A549 (cell line): ENCODE results near the gene NUDT16L1. TPM values are rescaled to one million over a fixed set of nuclear protein-coding genes. Genes with fewer than 3 reads are reported as not detected.

ENCODE experiments used
- ATAC-seq, 2 experiments: fragments of 200-7000 bp in 1 of 2; fragments of >200 bp in 1 of 2; cut with Nextera tagmentation in 1 of 2; cut with Tn5 transposase in 1 of 2; 3 replicates each; pipeline versions ENCODE4 v1.8.0 to v1.9.1; 2018 to 2020; ENCODE audit warnings: mild to moderate bottlenecking in 1 of 2, moderate library complexity in 1 of 2
- CTCF ChIA-PET: fragments of 300-600 bp; sonication (Branson Sonifier 250); formaldehyde crosslinking; extraction: SDS; loops from one replicate; lab custom pipeline; 2021; ENCODE audit warnings: antibody characterized with exemption, inconsistent platforms; lab: Yijun Ruan, JAX
- POLR2A ChIA-PET: fragments of 350-600 bp; formaldehyde crosslinking; extraction: SDS; loops from one replicate; lab custom pipeline; 2021; ENCODE audit warnings: antibody characterized with exemption, inconsistent platforms; lab: Yijun Ruan, JAX
- DNase-seq, 2 experiments: peaks; one replicate each; pipeline versions ENCODE4 v3.0.0 to v3.0.0-alpha.2; 2011 to 2016; ENCODE audit warnings: low read depth in 1 of 2, low spot score in 1 of 2
- FAIRE-seq: peaks from 2 replicates; lab custom pipeline; 2011; peaks lifted over from hg19 to GRCh38; lab: Jason Lieb, UNC
- H3K27ac ChIP-seq, 2 experiments: fragments of >200 bp; sonication (Bioruptor Twin); formaldehyde crosslinking; 3 replicates each; pipeline ENCODE4 v1.5.1; 2016 to 2017
- H3K4me1 ChIP-seq: fragments of >200 bp; sonication (Bioruptor Twin); formaldehyde crosslinking; 3 replicates; pipeline ENCODE4 v1.6.1; 2016
- H3K4me2 ChIP-seq: fragments of >200 bp; sonication (Bioruptor Twin); formaldehyde crosslinking; 3 replicates; pipeline ENCODE4 v1.6.1; 2016
- H3K4me3 ChIP-seq: fragments of >200 bp; sonication (Bioruptor Twin); formaldehyde crosslinking; 3 replicates; pipeline ENCODE4 v1.5.1; 2016
- H3K9me3 ChIP-seq: fragments of >200 bp; sonication (Bioruptor Twin); formaldehyde crosslinking; 3 replicates; pipeline ENCODE4 v1.6.1; 2016
- CBX8 ChIP-seq: fragments of 200-600 bp; sonication (generic); IDR thresholded peaks from 2 replicates; pipeline ENCODE4 v1.6.1; 2016
- CEBPB ChIP-seq, 2 experiments: fragments of >200 bp in 1 of 2; sonication (Bioruptor Twin) in 1 of 2; formaldehyde crosslinking in 1 of 2; IDR thresholded peaks; 2 replicates each; pipeline ENCODE4 v1.6.1; 2012 to 2016
- CHD4 ChIP-seq: fragments of 200-600 bp; sonication (generic); IDR thresholded peaks from 2 replicates; pipeline ENCODE4 v1.6.1; 2016; ENCODE audit warnings: antibody characterized with exemption, mild to moderate bottlenecking, borderline replicate concordance
- E2F6 ChIP-seq: IDR thresholded peaks from 2 replicates; pipeline ENCODE4 v1.6.1; 2012; ENCODE audit warnings: low read depth, borderline replicate concordance
- EHMT2 ChIP-seq: fragments of 200-600 bp; sonication (generic); IDR thresholded peaks from 2 replicates; pipeline ENCODE4 v1.6.1; 2016; ENCODE audit warnings: antibody characterized with exemption, low read depth, mild to moderate bottlenecking, moderate library complexity
- EP300 ChIP-seq, 2 experiments: fragments of >200 bp; sonication (Bioruptor Twin); formaldehyde crosslinking; IDR thresholded peaks; 2 replicates in 1 of 2; 3 replicates in 1 of 2; pipeline ENCODE4 v1.6.1; 2016 to 2017
- FOSL2 ChIP-seq, 2 experiments: fragments of 450-650 bp in 1 of 2; fragments of >200 bp in 1 of 2; sonication (Bioruptor Twin) in 1 of 2; formaldehyde crosslinking; IDR thresholded peaks; 2 replicates each; pipeline versions ENCODE4 v1.5.0 to v1.6.1; 2016 to 2020; ENCODE audit warnings: mild to moderate bottlenecking in 1 of 2, moderate library complexity in 1 of 2
- HDAC2 ChIP-seq: fragments of 200-600 bp; sonication (generic); IDR thresholded peaks from 2 replicates; pipeline ENCODE4 v1.6.1; 2016
- HES2 ChIP-seq: fragments of >200 bp; sonication (Bioruptor Twin); formaldehyde crosslinking; IDR thresholded peaks from 2 replicates; pipeline ENCODE4 v1.6.1; 2016
- HOXB13 ChIP-seq: fragments of 250-450 bp; sonication (Bioruptor Pico); IDR thresholded peaks from 2 replicates; pipeline ENCODE4 v1.5.0; 2020; ENCODE audit warnings: low read depth, mild to moderate bottlenecking, moderate library complexity
- JUN ChIP-seq, 2 experiments: fragments of >200 bp; sonication (Bioruptor Twin); formaldehyde crosslinking; IDR thresholded peaks; 2 replicates in 1 of 2; 3 replicates in 1 of 2; pipeline ENCODE4 v1.6.1; 2016 to 2017
- JUNB ChIP-seq: fragments of >200 bp; sonication (Bioruptor Twin); formaldehyde crosslinking; IDR thresholded peaks from 2 replicates; pipeline ENCODE4 v1.6.1; 2016
- KDM5A ChIP-seq: fragments of 200-600 bp; sonication (generic); IDR thresholded peaks from 2 replicates; pipeline ENCODE4 v1.6.1; 2016; ENCODE audit warnings: antibody characterized with exemption, mild to moderate bottlenecking
- NR3C1 ChIP-seq: fragments of >200 bp; sonication (Bioruptor Twin); formaldehyde crosslinking; IDR thresholded peaks from 3 replicates; pipeline ENCODE4 v1.6.1; 2017
- PBX3 ChIP-seq: IDR thresholded peaks from 2 replicates; pipeline ENCODE4 v1.6.1; 2012
- PHF8 ChIP-seq: fragments of 200-600 bp; sonication (generic); IDR thresholded peaks from 2 replicates; pipeline ENCODE4 v1.6.1; 2016; ENCODE audit warnings: low read depth, mild to moderate bottlenecking, antibody characterized with exemption, moderate library complexity, borderline replicate concordance
- POLR2A ChIP-seq: IDR thresholded peaks from 2 replicates; pipeline ENCODE4 v1.6.1; 2012; ENCODE audit warnings: mild to moderate bottlenecking, low read length
- POLR2AphosphoS2 ChIP-seq: conservative IDR thresholded peaks from 2 replicates; pipeline ENCODE4 v1.6.1; 2012; ENCODE audit warnings: low read length, improper control_type of control experiment, inconsistent platforms
- RAD21 ChIP-seq, 2 experiments: fragments of >200 bp in 1 of 2; sonication (Bioruptor Twin) in 1 of 2; formaldehyde crosslinking in 1 of 2; IDR thresholded peaks in 1 of 2; conservative IDR thresholded peaks in 1 of 2; 2 replicates in 1 of 2; 3 replicates in 1 of 2; pipeline ENCODE4 v1.6.1; 2012 to 2018; ENCODE audit warnings: inconsistent platforms in 1 of 2
- RARB ChIP-seq: fragments of 250-450 bp; sonication (Bioruptor Pico); IDR thresholded peaks from 2 replicates; pipeline ENCODE4 v1.8.0; 2021; ENCODE audit warnings: mild to moderate bottlenecking, moderate library complexity
- RCOR1 ChIP-seq: fragments of 150-350 bp; IDR thresholded peaks from 2 replicates; pipeline ENCODE4 v1.6.1; 2014; ENCODE audit warnings: antibody characterized with exemption, low read length, low read depth
- RFX5 ChIP-seq: fragments of 450-650 bp; IDR thresholded peaks from 2 replicates; pipeline ENCODE4 v1.7.1; 2014; ENCODE audit warnings: antibody characterized with exemption, mild to moderate bottlenecking, moderate library complexity
- SMC3 ChIP-seq: fragments of >200 bp; sonication (Bioruptor Twin); formaldehyde crosslinking; IDR thresholded peaks from 3 replicates; pipeline ENCODE4 v1.6.1; 2018; ENCODE audit warnings: inconsistent platforms
- SREBF2 ChIP-seq: fragments of 450-650 bp; IDR thresholded peaks from 2 replicates; pipeline ENCODE4 v1.6.1; 2014; ENCODE audit warnings: mild to moderate bottlenecking, moderate library complexity
- TFCP2L1 ChIP-seq: fragments of 250-450 bp; sonication (Bioruptor Pico); IDR thresholded peaks from 2 replicates; pipeline ENCODE4 v1.5.0; 2021; ENCODE audit warnings: mild to moderate bottlenecking
- TP53 ChIP-seq: fragments of 250-450 bp; sonication (Bioruptor Pico); IDR thresholded peaks from 2 replicates; pipeline ENCODE4 v1.5.0; 2021; ENCODE audit warnings: mild to moderate bottlenecking, moderate library complexity
- ZC3H11A ChIP-seq: fragments of 450-650 bp; IDR thresholded peaks from 2 replicates; pipeline ENCODE4 v1.6.1; 2014; ENCODE audit warnings: antibody characterized with exemption, mild to moderate bottlenecking
- WGBS: methylation state at CpG from one replicate; pipeline ENCODE4 v1.1.6; 2017; ENCODE audit errors: missing lambda C conversion rate; 5-methylcytosine and 5-hydroxymethylcytosine counted together
- polyA plus RNA-seq, 4 experiments: library from polyadenylated mRNA; depleted of rRNA in 3 of 4; stranded (reverse); fragments of >200 nt; fragmentation: RNase III in 1 of 4; extraction: RNeasy Plus Mini Kit Qiagen cat#74134 plus additional on column Dnase treatment in 1 of 4; gene quantifications; 2 replicates in 3 of 4; 3 replicates in 1 of 4; pipeline ENCODE4 v1.2.3, GENCODE V29; 2011 to 2017
- TF ChIP-seq, protein P1 (sequence below): IDR thresholded peaks from 2 replicates; pipeline ENCODE4 v1.6.1; 2012
- TF ChIP-seq, protein P2 (sequence below): fragments of >200 bp; sonication (Bioruptor Twin); formaldehyde crosslinking; IDR thresholded peaks from 3 replicates; pipeline ENCODE4 v1.5.1; 2016
- TF ChIP-seq, protein P3 (sequence below): fragments of 250-450 bp; sonication (Bioruptor Pico); IDR thresholded peaks from 2 replicates; pipeline ENCODE4 v1.5.0; 2021; ENCODE audit warnings: mild to moderate bottlenecking, moderate library complexity, borderline replicate concordance

The NUDT16L1 gene
- polyA plus RNA-seq, 2 of the 4 experiments (the other 2 are of a cell fraction): 15.5 to 22.9 TPM

GRCh38 chr16:4673387-4674046, 19.8 kb upstream of the NUDT16L1 start:
- CTCF ChIA-PET: interaction anchor here (1.1 kb wide), 1 partner anchor 23 kb away, joined by 3 read pairs; no protein-coding TSS in a partner anchor
- Histone ChIP-seq H3K27ac (no peak overlapping the region), H3K9me3 (no peaks in the 10 kb centered on the region), H3K4me2 (no peak overlapping the region), H3K4me1 (no peaks in the 10 kb centered on the region), H3K4me3 (no peak overlapping the region)
- DNase-seq (no peak), ATAC-seq (no peak), FAIRE-seq (no peak)
- POLR2A ChIA-PET: no interaction called here
- 96% methylated on average over 26 of the region's 33 CpGs for WGBS
- no peak for TF ChIP-seq JUN (IDR thresholded peaks at IDR 0.05)
- TF ChIP-seq FOSL2 (IDR thresholded peaks at IDR 0.05): no peak
- TF ChIP-seq FOSL2 (CRISPR knock-in tag; IDR thresholded peaks at IDR 0.05): no peak
- TF ChIP-seq RFX5: no peak
- TF ChIP-seq, protein P1, sequence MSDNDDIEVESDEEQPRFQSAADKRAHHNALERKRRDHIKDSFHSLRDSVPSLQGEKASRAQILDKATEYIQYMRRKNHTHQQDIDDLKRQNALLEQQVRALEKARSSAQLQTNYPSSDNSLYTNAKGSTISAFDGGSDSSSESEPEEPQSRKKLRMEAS: no peak
- TF ChIP-seq TFCP2L1 (CRISPR knock-in tag): no peak
- no peak for TF ChIP-seq RAD21 (conservative IDR thresholded peaks at IDR 0.05 in 1 of 2, IDR thresholded peaks at IDR 0.05 in 1 of 2)
- no peak for TF ChIP-seq ZC3H11A
- no peak for TF ChIP-seq PHF8
- no peak for TF ChIP-seq POLR2AphosphoS2
- TF ChIP-seq, protein P2, sequence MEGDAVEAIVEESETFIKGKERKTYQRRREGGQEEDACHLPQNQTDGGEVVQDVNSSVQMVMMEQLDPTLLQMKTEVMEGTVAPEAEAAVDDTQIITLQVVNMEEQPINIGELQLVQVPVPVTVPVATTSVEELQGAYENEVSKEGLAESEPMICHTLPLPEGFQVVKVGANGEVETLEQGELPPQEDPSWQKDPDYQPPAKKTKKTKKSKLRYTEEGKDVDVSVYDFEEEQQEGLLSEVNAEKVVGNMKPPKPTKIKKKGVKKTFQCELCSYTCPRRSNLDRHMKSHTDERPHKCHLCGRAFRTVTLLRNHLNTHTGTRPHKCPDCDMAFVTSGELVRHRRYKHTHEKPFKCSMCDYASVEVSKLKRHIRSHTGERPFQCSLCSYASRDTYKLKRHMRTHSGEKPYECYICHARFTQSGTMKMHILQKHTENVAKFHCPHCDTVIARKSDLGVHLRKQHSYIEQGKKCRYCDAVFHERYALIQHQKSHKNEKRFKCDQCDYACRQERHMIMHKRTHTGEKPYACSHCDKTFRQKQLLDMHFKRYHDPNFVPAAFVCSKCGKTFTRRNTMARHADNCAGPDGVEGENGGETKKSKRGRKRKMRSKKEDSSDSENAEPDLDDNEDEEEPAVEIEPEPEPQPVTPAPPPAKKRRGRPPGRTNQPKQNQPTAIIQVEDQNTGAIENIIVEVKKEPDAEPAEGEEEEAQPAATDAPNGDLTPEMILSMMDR: no peak
- no peak for TF ChIP-seq TP53
- no peak for TF ChIP-seq SMC3
- no peak for TF ChIP-seq HDAC2
- no peak for TF ChIP-seq HES2
- TF ChIP-seq PBX3: no peak

DNA sequence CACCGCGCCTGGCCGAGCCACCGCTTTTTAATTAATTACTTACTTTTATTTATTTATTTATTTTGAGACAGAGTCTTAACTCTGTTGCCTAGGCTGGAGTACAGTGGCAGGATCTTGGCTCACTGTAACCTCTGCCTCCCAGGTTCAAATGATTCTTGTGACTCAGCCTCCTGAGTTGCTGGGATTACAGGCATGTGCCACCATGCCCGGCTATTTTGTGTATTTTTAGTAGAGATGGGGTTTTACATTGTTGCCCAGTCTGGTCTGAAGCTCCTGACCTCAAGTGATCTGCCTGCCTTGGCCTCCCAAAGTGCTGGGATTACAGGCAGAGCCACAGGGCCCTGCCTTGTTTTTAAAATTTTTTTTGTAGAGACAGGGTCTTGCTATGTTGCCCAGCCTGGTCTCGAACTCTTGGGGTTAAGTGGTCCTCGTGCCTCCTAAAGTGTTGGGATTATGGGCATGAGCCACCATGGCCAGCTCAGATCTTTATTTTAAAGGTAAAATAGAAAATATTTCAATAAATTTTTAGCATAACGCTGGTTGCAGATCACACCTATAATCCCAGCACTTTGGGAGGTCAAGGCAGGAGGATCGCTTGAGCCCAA, 18.3 kb upstream of the NUDT16L1 start:
- no peak overlapping the region for H3K4me2 ChIP-seq
- no peak overlapping the region for H3K27ac ChIP-seq
- WGBS: 89% methylated on average over 9 of the region's 9 CpGs
- DNase-seq: no peak
- no peak for TF ChIP-seq EP300 (IDR thresholded peaks at IDR 0.05)
- TF ChIP-seq CBX8: no peak
- TF ChIP-seq JUNB: no peak
- TF ChIP-seq ZC3H11A: no peak
- TF ChIP-seq SREBF2: no peak
- no peak for TF ChIP-seq POLR2A
- TF ChIP-seq NR3C1: no peak
- no peak for TF ChIP-seq EHMT2
- TF ChIP-seq CHD4: no peak
- no peak for TF ChIP-seq RAD21 (conservative IDR thresholded peaks at IDR 0.05 in 1 of 2, IDR thresholded peaks at IDR 0.05 in 1 of 2)
- TF ChIP-seq RARB (CRISPR knock-in tag): no peak
- TF ChIP-seq HOXB13 (CRISPR knock-in tag): no peak
- no peak for TF ChIP-seq CEBPB (IDR thresholded peaks at IDR 0.05)
- TF ChIP-seq SMC3: no peak
- TF ChIP-seq, protein P3, sequence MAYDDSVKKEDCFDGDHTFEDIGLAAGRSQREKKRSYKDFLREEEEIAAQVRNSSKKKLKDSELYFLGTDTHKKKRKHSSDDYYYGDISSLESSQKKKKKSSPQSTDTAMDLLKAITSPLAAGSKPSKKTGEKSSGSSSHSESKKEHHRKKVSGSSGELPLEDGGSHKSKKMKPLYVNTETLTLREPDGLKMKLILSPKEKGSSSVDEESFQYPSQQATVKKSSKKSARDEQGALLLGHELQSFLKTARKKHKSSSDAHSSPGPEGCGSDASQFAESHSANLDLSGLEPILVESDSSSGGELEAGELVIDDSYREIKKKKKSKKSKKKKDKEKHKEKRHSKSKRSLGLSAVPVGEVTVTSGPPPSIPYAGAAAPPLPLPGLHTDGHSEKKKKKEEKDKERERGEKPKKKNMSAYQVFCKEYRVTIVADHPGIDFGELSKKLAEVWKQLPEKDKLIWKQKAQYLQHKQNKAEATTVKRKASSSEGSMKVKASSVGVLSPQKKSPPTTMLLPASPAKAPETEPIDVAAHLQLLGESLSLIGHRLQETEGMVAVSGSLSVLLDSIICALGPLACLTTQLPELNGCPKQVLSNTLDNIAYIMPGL: no peak
- TF ChIP-seq RCOR1: no peak
- no peak for TF ChIP-seq E2F6
- TF ChIP-seq KDM5A: no peak
- no peak for TF ChIP-seq FOSL2 (IDR thresholded peaks at IDR 0.05)
- TF ChIP-seq FOSL2 (CRISPR knock-in tag; IDR thresholded peaks at IDR 0.05): no peak
- no peak for ATAC-seq
- H3K4me1 ChIP-seq: no peaks in the 10 kb centered on the region
- no peaks in the 10 kb centered on the region for H3K9me3 ChIP-seq
- H3K4me3 ChIP-seq: no peak overlapping the region
- POLR2A ChIA-PET: no interaction called here
- no peak for FAIRE-seq
- CTCF ChIA-PET: interaction anchor here (1.0 kb wide), 1 partner anchor 24 kb away, joined by 3 read pairs; no protein-coding TSS in a partner anchor
